GM19438 (cell line): ENCODE results near the gene INSC.
A peak's percentile ranks its signal among the peaks of the same experiment; 100 is the strongest.

Experiments
- ATAC-seq: cut with Tn5 transposase; IDR thresholded peaks from one replicate; pipeline ENCODE4 v1.9.1; 2021; ENCODE audit warnings: low read depth; ENCODE audit not compliant: unreplicated experiment

INSC gene

GRCh38 chr11:15212876-15213275 lies 98.2 kb downstream of the INSC start:
- no peak for ATAC-seq

DNA sequence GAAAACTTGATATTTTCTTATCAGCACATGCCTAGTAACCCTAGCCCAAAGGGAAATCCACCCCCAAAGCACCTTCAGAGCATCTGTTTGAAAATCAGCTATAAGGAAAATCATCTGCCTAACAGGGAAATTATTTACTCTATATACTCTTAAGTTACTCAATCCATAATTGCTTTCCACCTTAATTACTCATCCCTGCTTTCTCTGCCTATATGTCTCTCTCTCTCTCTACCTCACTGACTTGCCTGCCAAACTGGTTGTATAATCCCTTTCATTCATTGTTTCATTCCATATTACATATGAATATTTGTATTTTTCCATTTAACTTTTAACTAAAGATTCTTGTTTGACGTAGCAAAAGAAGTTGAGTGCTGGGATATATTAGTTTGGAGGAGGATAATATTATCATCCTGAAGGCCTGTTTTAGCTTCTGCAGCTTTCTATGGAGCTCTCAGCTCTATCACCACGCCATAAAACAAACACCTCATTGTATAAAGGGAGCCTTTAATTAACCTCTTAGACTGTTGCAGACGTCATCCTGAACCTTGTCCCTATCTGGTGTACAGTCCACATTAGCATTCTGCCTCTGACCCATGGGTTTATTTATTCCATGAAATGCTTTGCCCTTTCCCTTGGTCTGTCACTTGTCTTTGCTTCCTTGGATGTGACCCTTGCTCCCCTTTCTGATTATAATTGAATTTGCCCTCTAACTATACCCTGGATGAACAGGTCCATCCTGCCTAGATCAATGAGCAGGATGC lies 98.9 kb downstream of the INSC start:
- ATAC-seq, result no peak

- no peak for ATAC-seq
Measured at GRCh38 chr11:15215005-15215404, 100.3 kb downstream of the INSC start.

- ATAC-seq, result no peak
Measured at GRCh38 chr11:15216678-15217077, 102.0 kb downstream of the INSC start.

DNA sequence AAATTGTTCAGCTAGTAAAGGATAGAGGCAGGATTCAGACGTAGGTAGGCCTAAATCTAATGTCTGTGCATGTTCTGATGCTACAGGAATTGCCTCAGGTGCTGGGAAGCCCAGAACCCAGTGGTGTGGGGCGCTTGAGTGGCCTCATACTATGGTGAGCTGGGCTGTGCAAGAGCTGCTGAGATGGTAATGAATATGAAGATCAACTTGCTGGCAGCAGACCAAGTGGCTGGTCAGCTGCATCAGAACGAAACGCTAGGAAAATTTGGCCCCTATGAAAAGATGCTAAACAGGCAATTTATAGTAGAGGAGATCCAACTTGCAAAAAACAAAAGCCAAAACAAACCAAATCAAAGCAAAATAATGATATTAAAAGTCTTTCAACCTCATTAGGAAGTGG lies 102.7 kb downstream of the INSC start:
- no peak for ATAC-seq

GRCh38 chr11:15222777-15223176 lies 108.1 kb downstream of the INSC start:
- ATAC-seq, result no peak

DNA sequence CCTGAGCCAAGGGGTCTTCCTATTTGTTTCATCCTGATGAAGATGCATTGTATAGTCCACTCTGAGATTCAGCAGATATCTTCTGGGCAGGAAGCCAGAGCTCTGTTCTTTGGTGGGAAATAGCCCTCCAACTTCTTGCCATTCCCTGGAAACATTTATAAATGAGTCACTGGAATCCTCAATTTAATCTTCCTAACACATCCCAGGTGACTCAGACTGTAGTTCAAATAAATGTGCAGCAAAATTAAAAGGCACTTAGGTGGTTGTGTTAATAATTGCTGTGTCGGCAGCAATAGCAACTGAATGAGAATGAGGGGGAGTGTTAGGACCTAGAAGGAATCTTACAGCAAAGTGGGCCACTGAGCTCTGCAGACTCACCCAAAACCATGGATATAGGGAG lies 108.6 kb downstream of the INSC start:
- ATAC-seq, result no peak

- no peak for ATAC-seq
Measured at GRCh38 chr11:15224466-15224865, 109.7 kb downstream of the INSC start.

DNA sequence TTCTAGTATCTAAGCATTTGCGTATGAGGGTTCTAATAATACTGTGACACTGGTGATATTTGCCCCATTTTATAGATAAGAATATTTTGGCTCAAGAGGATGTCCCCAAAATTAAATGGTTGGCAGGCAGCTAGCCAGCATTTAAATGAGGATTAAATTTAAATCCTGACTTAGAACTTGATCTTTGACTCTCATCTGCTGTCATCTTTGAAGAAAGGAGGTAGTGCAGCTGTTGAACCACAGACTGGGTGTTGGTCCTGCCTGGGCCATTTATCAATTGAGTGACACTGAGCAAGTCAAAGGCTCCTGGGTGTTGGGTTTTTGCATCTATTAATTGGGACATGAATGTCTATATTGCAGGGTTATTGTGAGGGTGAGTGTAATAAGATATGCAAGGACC lies 112.3 kb downstream of the INSC start:
- ATAC-seq, result no peak

GRCh38 chr11:15228331-15228849 lies 113.7 kb downstream of the INSC start:
- no peak for ATAC-seq

DNA sequence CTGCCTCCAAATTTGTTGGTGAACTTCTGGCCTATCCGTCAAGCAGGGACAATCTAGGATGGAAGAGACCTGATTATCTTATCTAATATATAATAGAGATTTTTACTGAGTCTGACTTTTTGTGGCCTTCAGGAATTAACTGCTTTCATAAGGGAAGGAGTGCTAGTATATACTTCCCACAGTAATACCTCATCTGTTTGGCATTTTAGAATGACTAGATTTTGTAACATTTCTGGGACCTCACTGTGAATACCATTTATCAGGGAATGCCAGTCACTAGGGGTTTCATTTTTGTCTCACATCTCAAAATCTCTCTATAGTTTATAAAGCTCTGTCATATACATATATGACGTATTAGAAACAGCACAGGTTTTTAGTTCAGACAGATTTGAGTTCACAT lies 114.3 kb downstream of the INSC start:
- no peak for ATAC-seq

GRCh38 chr11:15232496-15232895 lies 117.8 kb downstream of the INSC start:
- ATAC-seq, result no peak

- ATAC-seq, result no peak
Measured at GRCh38 chr11:15233371-15234165, 118.8 kb downstream of the INSC start.

DNA sequence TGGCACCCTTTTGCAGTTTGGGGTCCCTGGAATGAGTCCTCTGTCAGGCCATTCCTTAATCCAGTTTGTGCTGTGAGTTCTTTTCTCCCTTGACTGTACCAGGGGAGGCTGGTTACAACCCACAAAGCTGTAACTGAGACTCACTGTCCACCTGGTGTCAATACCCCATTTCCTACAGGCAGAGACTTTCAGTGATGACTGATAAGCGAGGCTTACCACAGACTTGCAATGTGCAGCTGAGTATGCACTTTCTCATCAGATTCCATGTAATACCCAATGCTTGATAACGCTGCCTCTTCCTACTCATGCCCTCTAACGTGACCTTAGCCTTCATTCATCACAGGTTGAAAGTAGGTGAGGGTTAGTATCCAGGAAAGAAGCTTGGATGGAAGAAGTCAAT lies 120.1 kb downstream of the INSC start:
- no peak for ATAC-seq

DNA sequence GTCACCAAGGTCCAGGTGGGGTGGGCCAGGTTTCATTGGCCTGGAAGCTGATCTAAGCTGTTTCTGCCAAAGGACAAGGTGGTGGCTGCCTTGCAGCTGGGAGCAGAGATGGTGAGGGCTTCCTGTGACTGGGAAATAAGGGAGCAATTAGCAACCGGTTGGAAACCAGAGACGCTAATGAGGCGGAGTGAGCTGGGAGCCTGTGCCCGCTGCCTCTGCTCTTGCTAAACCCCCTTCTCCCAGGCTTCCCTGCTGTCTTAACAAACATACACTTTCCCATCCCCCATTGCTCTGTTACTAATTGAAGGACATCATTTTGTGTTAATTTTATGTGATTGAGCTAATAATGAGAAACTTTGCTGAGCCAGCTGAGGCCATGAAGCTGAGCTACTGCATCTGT lies 121.8 kb downstream of the INSC start:
- no peak for ATAC-seq

DNA sequence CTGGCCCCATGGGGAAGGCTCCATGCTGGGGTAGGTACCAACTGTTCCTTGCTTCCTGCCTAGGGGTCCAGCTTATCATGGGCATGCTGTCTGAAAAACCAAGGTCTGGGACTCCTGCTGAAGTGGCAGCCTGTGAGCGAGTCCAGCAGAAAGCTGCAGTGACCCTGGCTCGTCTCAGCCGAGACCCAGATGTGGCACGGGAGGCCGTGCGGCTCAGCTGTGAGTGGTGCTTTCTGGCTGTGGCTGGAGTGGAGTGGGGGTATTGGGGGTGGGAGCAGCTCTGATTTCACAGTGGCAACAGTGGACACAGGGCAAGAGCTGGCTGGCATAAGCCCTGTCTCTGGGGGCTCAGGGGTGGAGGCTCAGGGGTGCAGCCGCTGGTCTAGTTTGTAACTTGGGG lies 124.1 kb downstream of the INSC start:
- no peak for ATAC-seq

GRCh38 chr11:15248749-15249148 lies 134.0 kb downstream of the INSC start:
- ATAC-seq, result no peak

DNA sequence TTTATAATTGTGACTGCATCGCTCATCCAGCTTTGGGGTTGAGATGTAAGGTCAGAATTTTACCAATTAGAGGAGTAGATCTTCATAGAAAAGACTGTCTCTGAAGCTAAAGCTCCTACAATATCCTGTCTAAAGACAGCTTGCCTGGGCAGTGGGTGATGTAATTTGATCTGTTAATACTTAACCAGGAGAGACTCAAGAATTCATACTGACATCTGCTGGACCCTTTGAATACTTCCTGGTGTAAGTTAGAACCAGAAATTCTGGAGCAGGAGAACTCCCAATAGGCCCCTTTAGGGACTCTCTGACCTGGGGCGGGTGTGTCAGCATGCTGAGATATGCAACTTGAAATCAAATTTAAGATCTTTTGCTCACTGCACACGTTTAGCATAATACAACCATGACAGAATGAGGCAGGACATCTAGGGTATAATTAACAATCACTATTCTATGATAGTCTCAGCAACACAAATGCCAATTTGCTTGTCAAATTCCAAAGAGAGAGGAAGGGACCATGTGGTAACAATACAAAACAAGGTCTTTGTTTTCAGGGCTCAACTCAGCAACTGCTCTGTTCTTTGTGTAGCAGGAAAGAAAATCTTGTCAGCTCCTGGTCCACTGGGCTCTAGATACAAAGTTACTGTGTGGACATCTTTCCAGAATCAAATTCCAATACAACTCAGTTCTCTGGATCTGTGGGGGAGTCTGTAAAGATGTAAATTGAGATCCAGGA lies 143.9 kb downstream of the INSC start:
- peak; percentile 97 for ATAC-seq

DNA sequence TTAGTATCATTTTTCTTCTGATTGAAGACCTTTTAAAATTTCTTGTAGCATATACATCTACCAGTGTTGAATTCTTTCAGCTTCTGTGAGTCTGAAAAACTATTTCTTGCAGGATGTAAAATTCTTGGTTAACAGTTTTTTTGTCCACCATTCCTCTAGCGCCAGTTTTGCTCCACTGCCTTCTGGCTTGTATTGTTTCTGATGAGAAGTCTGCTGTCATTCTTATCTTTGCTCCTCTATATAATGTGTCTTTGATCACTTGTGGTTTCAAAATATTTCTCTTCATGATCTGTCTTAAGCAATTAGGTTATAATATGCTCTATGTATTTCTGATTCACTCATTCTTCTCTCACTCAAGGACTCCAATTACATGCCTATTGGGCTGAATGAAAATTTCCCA lies 152.3 kb downstream of the INSC start:
- no peak for ATAC-seq

GRCh38 chr11:15268598-15268997 lies 153.9 kb downstream of the INSC start:
- ATAC-seq, result no peak

DNA sequence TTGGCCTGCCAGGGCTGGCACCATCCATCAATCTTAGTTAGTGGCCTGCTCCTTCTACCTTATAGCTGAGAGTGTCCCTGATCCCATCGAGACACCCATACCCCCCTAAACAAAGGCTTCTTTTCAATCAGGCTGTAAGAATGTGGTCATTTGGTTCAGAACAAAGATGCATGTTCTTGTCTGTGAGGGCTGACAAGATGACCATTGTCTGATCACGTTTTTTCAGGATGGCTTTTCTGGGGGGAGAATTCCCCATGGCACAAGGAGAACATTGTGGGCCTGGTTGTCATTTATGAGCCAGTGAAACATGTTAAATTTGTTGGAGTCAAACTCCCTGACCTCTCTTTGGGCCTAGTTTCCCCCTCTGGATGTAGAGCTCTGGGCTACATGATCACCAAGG lies 160.4 kb downstream of the INSC start:
- no peak for ATAC-seq
